Measurements from ENCODE around the gene FAM156A. TPM values are rescaled to one million over a fixed set of nuclear protein-coding genes. Genes with fewer than 3 reads are reported as not detected.
"Not testable (repeated sequence)": the region's sequence is repeated elsewhere in the genome, so short reads cannot be mapped to it uniquely, and the experiment has no call there.

Gene FAM156A
- total RNA-seq, 1 donor from 2014 or later, result 21.6 TPM

DNA sequence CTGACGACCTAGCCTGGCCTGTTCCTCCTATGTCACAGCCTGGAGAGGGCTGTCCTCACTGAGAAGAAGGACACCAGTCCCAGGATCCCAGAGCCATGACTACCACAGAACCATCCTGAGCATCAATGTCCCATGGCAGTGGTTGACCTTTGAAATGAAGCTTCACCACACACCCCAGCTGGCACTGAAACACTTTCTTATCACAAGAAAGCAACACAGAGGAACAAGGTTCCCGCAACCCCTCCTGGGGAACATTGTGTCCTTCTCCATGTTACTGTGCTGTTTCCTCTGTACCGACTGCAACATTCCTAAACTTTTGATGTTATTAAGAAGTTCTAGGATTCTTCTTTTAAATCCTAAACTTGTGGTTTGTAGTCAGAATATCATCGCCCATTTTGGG lies 21.2 kb upstream of the FAM156A start:
- TF ChIP-seq, protein P1, sequence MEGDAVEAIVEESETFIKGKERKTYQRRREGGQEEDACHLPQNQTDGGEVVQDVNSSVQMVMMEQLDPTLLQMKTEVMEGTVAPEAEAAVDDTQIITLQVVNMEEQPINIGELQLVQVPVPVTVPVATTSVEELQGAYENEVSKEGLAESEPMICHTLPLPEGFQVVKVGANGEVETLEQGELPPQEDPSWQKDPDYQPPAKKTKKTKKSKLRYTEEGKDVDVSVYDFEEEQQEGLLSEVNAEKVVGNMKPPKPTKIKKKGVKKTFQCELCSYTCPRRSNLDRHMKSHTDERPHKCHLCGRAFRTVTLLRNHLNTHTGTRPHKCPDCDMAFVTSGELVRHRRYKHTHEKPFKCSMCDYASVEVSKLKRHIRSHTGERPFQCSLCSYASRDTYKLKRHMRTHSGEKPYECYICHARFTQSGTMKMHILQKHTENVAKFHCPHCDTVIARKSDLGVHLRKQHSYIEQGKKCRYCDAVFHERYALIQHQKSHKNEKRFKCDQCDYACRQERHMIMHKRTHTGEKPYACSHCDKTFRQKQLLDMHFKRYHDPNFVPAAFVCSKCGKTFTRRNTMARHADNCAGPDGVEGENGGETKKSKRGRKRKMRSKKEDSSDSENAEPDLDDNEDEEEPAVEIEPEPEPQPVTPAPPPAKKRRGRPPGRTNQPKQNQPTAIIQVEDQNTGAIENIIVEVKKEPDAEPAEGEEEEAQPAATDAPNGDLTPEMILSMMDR (IDR thresholded peaks at IDR 0.05), result no peak
- H3K36me3 Mint-ChIP-seq (ENCODE audit: low read depth), result no peaks in the 10 kb centered on the region
- H3K27me3 Mint-ChIP-seq, result no peaks in the 10 kb centered on the region
- H3K9me3 Mint-ChIP-seq, result no peaks in the 10 kb centered on the region
- H3K4me1 Mint-ChIP-seq, result peaks cover 2% of the 10 kb centered on the region
- ChIA-PET POLR2A (no interaction called here), CTCF (no interaction called here)
- H3K4me3 Mint-ChIP-seq, result no peak overlapping the region
- no peak for ATAC-seq (ENCODE audit: low read depth)
- H3K27ac Mint-ChIP-seq, result no peak overlapping the region
- intact Hi-C loops (cut with micrococcal nuclease), result no loop called here
- no peak for DNase-seq

DNA sequence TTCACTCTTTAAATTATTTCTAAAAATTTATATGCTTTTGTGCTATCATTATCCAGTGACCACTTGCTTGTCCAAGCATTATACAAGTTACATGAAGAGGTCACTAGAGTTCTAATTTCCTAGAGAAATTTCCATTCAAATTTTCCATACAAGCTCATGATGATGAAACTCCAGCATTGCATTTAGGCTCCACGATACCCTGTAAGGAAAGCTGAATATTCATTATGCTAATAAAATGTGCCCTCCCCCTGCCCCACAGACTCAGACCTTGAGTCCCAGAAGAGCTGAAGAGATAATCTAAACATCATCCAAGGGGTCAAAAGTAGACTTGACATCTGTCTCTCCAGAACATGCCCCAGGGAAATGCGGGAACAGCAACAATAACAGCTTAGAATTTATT lies 19.6 kb upstream of the FAM156A start:
- no peak for ATAC-seq (ENCODE audit: low read depth)
- no peaks in the 10 kb centered on the region for H3K9me3 Mint-ChIP-seq
- TF ChIP-seq, protein P1 (IDR thresholded peaks at IDR 0.05), result no peak
- H3K36me3 Mint-ChIP-seq (ENCODE audit: low read depth), result no peaks in the 10 kb centered on the region
- POLR2A ChIA-PET, result no interaction called here
- H3K27me3 Mint-ChIP-seq, result no peaks in the 10 kb centered on the region
- H3K4me1 Mint-ChIP-seq, result peaks cover 2% of the 10 kb centered on the region
- intact Hi-C loops (cut with micrococcal nuclease), result no loop called here
- CTCF ChIA-PET, result no interaction called here
- H3K27ac Mint-ChIP-seq, result no peak overlapping the region
- no peak overlapping the region for H3K4me3 Mint-ChIP-seq
- no peak for DNase-seq

DNA sequence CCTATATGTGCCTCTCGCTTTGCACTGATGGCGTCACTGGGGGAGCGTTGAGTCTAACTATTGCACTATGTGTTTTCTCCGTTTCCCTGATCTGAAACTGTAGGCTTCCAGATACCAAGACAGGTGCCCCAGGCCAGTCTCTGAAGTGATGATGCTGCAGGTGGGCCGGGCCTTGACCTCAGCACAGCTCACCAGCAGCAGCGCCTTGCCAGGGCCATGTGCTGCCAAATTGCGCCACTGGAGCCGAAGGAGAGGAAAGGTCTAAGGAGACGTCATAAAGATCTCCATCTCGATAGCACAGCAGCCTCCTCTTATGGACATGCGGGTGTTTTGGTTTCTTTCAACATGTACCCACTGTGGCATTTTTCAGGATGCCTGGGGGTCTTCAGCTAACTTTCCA lies 17.3 kb upstream of the FAM156A start:
- POLR2A ChIA-PET; H3K4me1 Mint-ChIP-seq; H3K9me3 Mint-ChIP-seq; CTCF ChIA-PET; H3K4me3 Mint-ChIP-seq; ATAC-seq (ENCODE audit: low read depth); H3K36me3 Mint-ChIP-seq (ENCODE audit: low read depth); H3K27me3 Mint-ChIP-seq; H3K27ac Mint-ChIP-seq; DNase-seq; intact Hi-C loops (cut with micrococcal nuclease): not testable (repeated sequence)

GRCh38 chrX:52974336-52974992 lies 16.1 kb upstream of the FAM156A start:
- POLR2A ChIA-PET, result interaction anchor here (0.7 kb wide), 1 partner anchor 1016 kb away, joined by 3 read pairs; no protein-coding TSS in a partner anchor
- H3K4me3 Mint-ChIP-seq; H3K27me3 Mint-ChIP-seq; CTCF ChIA-PET; ATAC-seq (ENCODE audit: low read depth); H3K9me3 Mint-ChIP-seq; H3K27ac Mint-ChIP-seq; DNase-seq; intact Hi-C loops (cut with micrococcal nuclease); H3K4me1 Mint-ChIP-seq; H3K36me3 Mint-ChIP-seq (ENCODE audit: low read depth): not testable (repeated sequence)

DNA sequence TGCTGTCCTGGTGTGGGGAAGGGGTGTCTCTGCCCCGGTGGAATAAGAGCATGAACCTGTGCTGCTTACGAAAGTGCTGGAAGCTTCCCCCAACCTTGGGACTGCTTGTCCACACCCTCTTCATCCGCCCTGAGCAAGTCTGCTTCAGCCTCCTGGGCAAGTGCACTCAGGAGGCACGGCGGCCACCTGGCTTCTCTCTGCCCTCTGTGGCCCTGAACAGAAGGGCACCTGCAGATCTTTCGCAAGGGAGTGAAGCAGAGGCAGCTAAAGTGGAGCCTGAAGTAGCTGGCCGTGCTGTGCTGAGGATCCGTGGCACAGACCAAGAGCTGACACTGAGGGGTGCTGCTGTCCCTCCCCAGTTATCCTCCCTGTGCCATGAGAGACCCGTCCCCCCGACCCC lies 9.6 kb upstream of the FAM156A start:
- H3K27me3 Mint-ChIP-seq; ATAC-seq (ENCODE audit: low read depth); H3K4me3 Mint-ChIP-seq; CTCF ChIA-PET; H3K27ac Mint-ChIP-seq; intact Hi-C loops (cut with micrococcal nuclease); H3K4me1 Mint-ChIP-seq; H3K36me3 Mint-ChIP-seq (ENCODE audit: low read depth); H3K9me3 Mint-ChIP-seq; POLR2A ChIA-PET; DNase-seq: not testable (repeated sequence)

GRCh38 chrX:52966993-52967738 lies 8.8 kb upstream of the FAM156A start:
- H3K27ac Mint-ChIP-seq; CTCF ChIA-PET; POLR2A ChIA-PET; H3K4me1 Mint-ChIP-seq; ATAC-seq (ENCODE audit: low read depth); DNase-seq; intact Hi-C loops (cut with micrococcal nuclease); H3K27me3 Mint-ChIP-seq; H3K4me3 Mint-ChIP-seq; H3K9me3 Mint-ChIP-seq; H3K36me3 Mint-ChIP-seq (ENCODE audit: low read depth): not testable (repeated sequence)

DNA sequence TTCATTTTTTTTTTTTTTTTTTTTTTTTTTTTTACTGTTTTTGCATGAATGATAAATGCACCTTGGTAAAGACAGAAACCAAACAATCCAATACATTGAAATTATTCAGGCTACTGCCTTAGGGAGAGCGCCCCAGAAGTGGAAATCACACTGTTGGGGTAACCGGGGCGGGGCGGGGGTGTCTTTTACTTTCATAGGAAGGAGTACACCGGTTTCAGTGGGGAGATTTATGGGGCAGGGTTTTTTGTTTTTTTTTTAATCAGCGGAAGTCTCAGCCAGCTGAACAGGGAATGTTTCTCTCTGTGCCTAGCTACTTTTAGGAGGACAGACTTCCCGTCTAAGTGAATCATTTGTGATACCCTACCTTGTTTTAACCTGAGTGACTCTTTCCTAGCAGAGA lies 643 bp upstream of the FAM156A start:
- H3K9me3 Mint-ChIP-seq; intact Hi-C loops (cut with micrococcal nuclease); H3K4me3 Mint-ChIP-seq; POLR2A ChIA-PET; H3K4me1 Mint-ChIP-seq; CTCF ChIA-PET; H3K36me3 Mint-ChIP-seq (ENCODE audit: low read depth); DNase-seq; H3K27ac Mint-ChIP-seq; H3K27me3 Mint-ChIP-seq: not testable (repeated sequence)
- peak; percentile 18 for ATAC-seq (ENCODE audit: low read depth)

GRCh38 chrX:52949884-52950283 lies 8.4 kb downstream of the FAM156A start:
- H3K4me1 Mint-ChIP-seq; H3K9me3 Mint-ChIP-seq; ATAC-seq (ENCODE audit: low read depth); POLR2A ChIA-PET; DNase-seq; intact Hi-C loops (cut with micrococcal nuclease); CTCF ChIA-PET; H3K27ac Mint-ChIP-seq; H3K27me3 Mint-ChIP-seq; H3K4me3 Mint-ChIP-seq; H3K36me3 Mint-ChIP-seq (ENCODE audit: low read depth): not testable (repeated sequence)

GRCh38 chrX:52949325-52949724 lies 9.0 kb downstream of the FAM156A start:
- ATAC-seq (ENCODE audit: low read depth); H3K9me3 Mint-ChIP-seq; H3K4me3 Mint-ChIP-seq; H3K36me3 Mint-ChIP-seq (ENCODE audit: low read depth); H3K27me3 Mint-ChIP-seq; CTCF ChIA-PET; POLR2A ChIA-PET; intact Hi-C loops (cut with micrococcal nuclease); DNase-seq; H3K27ac Mint-ChIP-seq; H3K4me1 Mint-ChIP-seq: not testable (repeated sequence)

DNA sequence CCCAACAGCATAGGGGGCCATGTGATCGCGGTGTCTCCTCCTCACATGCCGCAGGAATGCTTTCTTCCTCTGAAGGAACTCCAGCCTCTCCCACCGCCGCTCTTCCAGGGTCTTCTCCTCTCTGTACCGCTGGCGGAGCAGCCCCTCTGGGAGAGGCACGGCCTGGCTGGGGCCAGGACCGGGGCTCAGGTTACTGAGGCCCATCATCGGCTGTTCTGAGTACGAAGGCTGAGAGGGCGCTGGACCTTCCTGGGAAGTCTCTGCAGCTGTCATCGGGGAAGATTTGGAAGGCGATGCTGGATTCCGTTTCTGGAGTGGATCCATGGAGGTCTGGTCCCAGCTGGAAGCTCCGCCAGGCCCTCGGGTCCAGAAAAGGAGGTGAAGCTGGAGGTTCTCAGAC lies 10.1 kb downstream of the FAM156A start:
- not testable (repeated sequence) for ATAC-seq (ENCODE audit: low read depth)

More for the DNA sequence above, 10.1 kb downstream of the FAM156A start:
- H3K4me3 Mint-ChIP-seq; H3K27me3 Mint-ChIP-seq; CTCF ChIA-PET; DNase-seq; H3K27ac Mint-ChIP-seq; H3K36me3 Mint-ChIP-seq (ENCODE audit: low read depth); POLR2A ChIA-PET; intact Hi-C loops (cut with micrococcal nuclease); H3K9me3 Mint-ChIP-seq; H3K4me1 Mint-ChIP-seq: not testable (repeated sequence)
